ENCODE data around the gene FH.

FH gene

DNA sequence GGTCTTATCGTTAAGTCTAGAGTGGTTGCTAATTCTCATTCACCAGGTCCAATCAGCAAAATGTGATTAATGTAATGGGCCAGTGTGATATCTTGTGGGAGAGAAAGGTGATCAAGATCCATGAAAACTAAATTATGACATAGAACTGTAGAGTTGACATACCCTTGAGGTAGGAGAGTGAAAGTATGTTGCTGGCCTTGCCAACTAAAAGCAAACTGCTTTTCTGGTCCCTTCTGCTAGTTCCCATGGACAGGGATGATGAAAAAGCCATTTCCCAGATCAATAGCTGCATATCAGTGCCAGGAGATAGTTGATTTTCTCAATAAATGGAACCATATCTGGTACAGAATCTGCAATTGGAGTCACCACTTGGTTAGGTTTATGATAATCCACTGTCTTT lies 65.8 kb downstream of the FH start:
- DNase-seq: no peak

GRCh38 chr1:241451956-241452355 lies 67.6 kb downstream of the FH start:
- DNase-seq: no peak

Measured in stimulated activated CD4-positive, alpha-beta T cell treated with anti-CD3 and anti-CD28 coated beads, Interleukin-12 subunit alpha, Interleukin-12 subunit beta, amount 100 ng/mL, for 4 hours (primary cell).